Stimulated activated naive CD8-positive, alpha-beta T cell treated with anti-CD3 and anti-CD28 coated beads, Interleukin-15, amount 100 ng/mL, for 72 hours (primary cell): ENCODE results near the gene ARHGAP18.

Experiments
- ATAC-seq: fragments of 150-1000 bp; cut with Tn5 transposase; 2 replicates; pipeline ENCODE4 v1.10.0; 2021; ENCODE audit warnings: mild to moderate bottlenecking, moderate library complexity
- DNase-seq, 2 donors: peaks; one replicate each; pipeline ENCODE4 v3.0.0; 2021 to 2022
- H3K27ac Mint-ChIP-seq, 2 donors: one replicate each; pipeline ENCODE4 v1.8.0; 2022; ENCODE audit warnings: mild to moderate bottlenecking in 2 of 2, mixed read lengths in 2 of 2, moderate library complexity in 2 of 2
- H3K27me3 Mint-ChIP-seq: one replicate; pipeline ENCODE4 v1.8.0; 2022; ENCODE audit warnings: mixed read lengths
- H3K4me1 Mint-ChIP-seq: one replicate; pipeline ENCODE4 v1.8.0; 2022; ENCODE audit warnings: mild to moderate bottlenecking, mixed read lengths
- H3K4me3 Mint-ChIP-seq, 2 donors: one replicate each; pipeline ENCODE4 v1.8.0; 2022; ENCODE audit warnings: mild to moderate bottlenecking in 2 of 2, mixed read lengths in 2 of 2, moderate library complexity in 1 of 2
- H3K9me3 Mint-ChIP-seq, 2 donors: one replicate each; pipeline ENCODE4 v1.8.0; 2022; ENCODE audit warnings: mixed read lengths in 2 of 2

The ARHGAP18 gene

GRCh38 chr6:129670634-129671033, 39.3 kb downstream of the ARHGAP18 start:
- peaks cover 50% of the 10 kb centered on the region for H3K4me1 Mint-ChIP-seq
- H3K27ac Mint-ChIP-seq: peak overlapping the region in 1 of 2 donors; percentile 44
- no peak for ATAC-seq
- H3K4me3 Mint-ChIP-seq: no peak overlapping the region
- no peak for DNase-seq
- no peaks in the 10 kb centered on the region for H3K9me3 Mint-ChIP-seq
- no peaks in the 10 kb centered on the region for H3K27me3 Mint-ChIP-seq

GRCh38 chr6:129667621-129668020, 42.4 kb downstream of the ARHGAP18 start:
- Mint-ChIP-seq H3K27me3 (no peaks in the 10 kb centered on the region), H3K27ac (no peak overlapping the region), H3K4me3 (no peak overlapping the region), H3K4me1 (peaks cover 26% of the 10 kb centered on the region), H3K9me3 (no peaks in the 10 kb centered on the region)
- DNase-seq (no peak), ATAC-seq (no peak)

GRCh38 chr6:129667034-129667433, 42.9 kb downstream of the ARHGAP18 start:
- DNase-seq (no peak), ATAC-seq (no peak)
- Mint-ChIP-seq H3K4me3 (no peak overlapping the region), H3K27me3 (peaks cover under 1% of the 10 kb centered on the region), H3K4me1 (peaks cover 25% of the 10 kb centered on the region), H3K9me3 (no peaks in the 10 kb centered on the region), H3K27ac (no peak overlapping the region)

- H3K27me3 Mint-ChIP-seq: peaks cover 7% of the 10 kb centered on the region
- DNase-seq: no peak
- ATAC-seq: no peak
Measured at GRCh38 chr6:129665555-129665954, 44.4 kb downstream of the ARHGAP18 start.

GRCh38 chr6:129663531-129663930, 46.4 kb downstream of the ARHGAP18 start:
- DNase-seq: no peak
- Mint-ChIP-seq H3K4me3 (no peak overlapping the region), H3K9me3 (no peaks in the 10 kb centered on the region), H3K4me1 (peaks cover 15% of the 10 kb centered on the region), H3K27me3 (peaks cover 7% of the 10 kb centered on the region), H3K27ac (no peak overlapping the region)
- no peak for ATAC-seq

More at GRCh38 chr6:129665555-129665954, 44.4 kb downstream of the ARHGAP18 start:
- Mint-ChIP-seq H3K4me1 (peaks cover 17% of the 10 kb centered on the region), H3K9me3 (no peaks in the 10 kb centered on the region), H3K4me3 (no peak overlapping the region), H3K27ac (no peak overlapping the region)

GRCh38 chr6:129662980-129663431, 47.0 kb downstream of the ARHGAP18 start:
- H3K27ac Mint-ChIP-seq: no peak overlapping the region
- peaks cover 15% of the 10 kb centered on the region for H3K4me1 Mint-ChIP-seq
- DNase-seq (no peak), ATAC-seq (peak; percentile 67)
- no peak overlapping the region for H3K4me3 Mint-ChIP-seq
- H3K27me3 Mint-ChIP-seq: peaks cover 7% of the 10 kb centered on the region
- H3K9me3 Mint-ChIP-seq: no peaks in the 10 kb centered on the region

GRCh38 chr6:129662406-129662766, 47.6 kb downstream of the ARHGAP18 start:
- H3K27ac Mint-ChIP-seq: no peak overlapping the region
- ATAC-seq: no peak

GRCh38 chr6:129661536-129662405, 48.2 kb downstream of the ARHGAP18 start:
- peaks cover 15% of the 10 kb centered on the region for H3K4me1 Mint-ChIP-seq
- peaks cover 7% of the 10 kb centered on the region for H3K27me3 Mint-ChIP-seq
- no peak for ATAC-seq
- H3K9me3 Mint-ChIP-seq: no peaks in the 10 kb centered on the region
- H3K27ac Mint-ChIP-seq: no peak overlapping the region
- H3K4me3 Mint-ChIP-seq: no peak overlapping the region
- DNase-seq: no peak

More at GRCh38 chr6:129662406-129662766, 47.6 kb downstream of the ARHGAP18 start:
- Mint-ChIP-seq H3K4me1 (peaks cover 15% of the 10 kb centered on the region), H3K4me3 (no peak overlapping the region), H3K27me3 (peaks cover 7% of the 10 kb centered on the region), H3K9me3 (no peaks in the 10 kb centered on the region)
- no peak for DNase-seq

GRCh38 chr6:129660346-129660676, 49.7 kb downstream of the ARHGAP18 start:
- DNase-seq (no peak), ATAC-seq (no peak)
- H3K9me3 Mint-ChIP-seq: no peaks in the 10 kb centered on the region
- H3K27ac Mint-ChIP-seq: no peak overlapping the region
- H3K27me3 Mint-ChIP-seq: peaks cover 7% of the 10 kb centered on the region
- H3K4me3 Mint-ChIP-seq: no peak overlapping the region
- peaks cover 23% of the 10 kb centered on the region for H3K4me1 Mint-ChIP-seq

GRCh38 chr6:129659590-129660345, 50.2 kb downstream of the ARHGAP18 start:
- H3K9me3 Mint-ChIP-seq: no peaks in the 10 kb centered on the region
- ATAC-seq (no peak), DNase-seq (no peak)
- no peak overlapping the region for H3K4me3 Mint-ChIP-seq
- peaks cover 25% of the 10 kb centered on the region for H3K4me1 Mint-ChIP-seq
- H3K27me3 Mint-ChIP-seq: peaks cover 7% of the 10 kb centered on the region
- no peak overlapping the region for H3K27ac Mint-ChIP-seq

- peaks cover 7% of the 10 kb centered on the region for H3K27me3 Mint-ChIP-seq
- no peak overlapping the region for H3K4me3 Mint-ChIP-seq
- DNase-seq: no peak
- H3K4me1 Mint-ChIP-seq: peaks cover 20% of the 10 kb centered on the region
- no peak overlapping the region for H3K27ac Mint-ChIP-seq
- no peak for ATAC-seq
- no peaks in the 10 kb centered on the region for H3K9me3 Mint-ChIP-seq
Measured at GRCh38 chr6:129659167-129659566, 50.8 kb downstream of the ARHGAP18 start.

- no peak overlapping the region for H3K27ac Mint-ChIP-seq
- no peaks in the 10 kb centered on the region for H3K9me3 Mint-ChIP-seq
- ATAC-seq: no peak
- H3K4me1 Mint-ChIP-seq: peaks cover 19% of the 10 kb centered on the region
- DNase-seq: no peak
- H3K4me3 Mint-ChIP-seq: no peak overlapping the region
- peaks cover 8% of the 10 kb centered on the region for H3K27me3 Mint-ChIP-seq
Measured at GRCh38 chr6:129657483-129657882, 52.5 kb downstream of the ARHGAP18 start.

- DNase-seq (no peak), ATAC-seq (no peak)
- H3K4me1 Mint-ChIP-seq: peaks cover 9% of the 10 kb centered on the region
- no peak overlapping the region for H3K4me3 Mint-ChIP-seq
- no peaks in the 10 kb centered on the region for H3K9me3 Mint-ChIP-seq
- peaks cover 9% of the 10 kb centered on the region for H3K27me3 Mint-ChIP-seq
- H3K27ac Mint-ChIP-seq: no peak overlapping the region
Measured at GRCh38 chr6:129655334-129655733, 54.6 kb downstream of the ARHGAP18 start.

GRCh38 chr6:129653746-129654145, 56.2 kb downstream of the ARHGAP18 start:
- Mint-ChIP-seq H3K4me1 (peaks cover 9% of the 10 kb centered on the region), H3K27me3 (peaks cover 9% of the 10 kb centered on the region), H3K4me3 (no peak overlapping the region), H3K9me3 (no peaks in the 10 kb centered on the region), H3K27ac (no peak overlapping the region)
- no peak for ATAC-seq
- DNase-seq: no peak

GRCh38 chr6:129653229-129653628, 56.7 kb downstream of the ARHGAP18 start:
- Mint-ChIP-seq H3K4me1 (peaks cover 9% of the 10 kb centered on the region), H3K4me3 (no peak overlapping the region), H3K9me3 (no peaks in the 10 kb centered on the region), H3K27ac (no peak overlapping the region), H3K27me3 (peaks cover 9% of the 10 kb centered on the region)
- DNase-seq: no peak
- ATAC-seq: no peak

- no peaks in the 10 kb centered on the region for H3K9me3 Mint-ChIP-seq
Measured at GRCh38 chr6:129651291-129651691, 58.7 kb downstream of the ARHGAP18 start.

More at GRCh38 chr6:129651291-129651691, 58.7 kb downstream of the ARHGAP18 start:
- no peak overlapping the region for H3K27ac Mint-ChIP-seq
- peaks cover 9% of the 10 kb centered on the region for H3K27me3 Mint-ChIP-seq
- H3K4me3 Mint-ChIP-seq: no peak overlapping the region
- DNase-seq: no peak
- no peak for ATAC-seq
- peaks cover 9% of the 10 kb centered on the region for H3K4me1 Mint-ChIP-seq
